HepG2 (cell line): Measurements from ENCODE around the gene IL22. TPM values are rescaled to one million over a fixed set of nuclear protein-coding genes. Genes with fewer than 3 reads are reported as not detected.

Experiments
- HCFC1 ChIP-seq: fragments of 150-350 bp; IDR thresholded peaks from 2 replicates; pipeline ENCODE4 v1.6.1; 2014; ENCODE audit warnings: low read depth, low read length
- MAFG ChIP-seq: sonication (generic); formaldehyde crosslinking; IDR thresholded peaks from 2 replicates; pipeline ENCODE4 v1.5.1; 2020; ENCODE audit warnings: mild to moderate bottlenecking, missing genetic modification reagents
- SALL1 ChIP-seq: sonication (generic); formaldehyde crosslinking; IDR thresholded peaks from 2 replicates; pipeline ENCODE4 v1.8.0; 2022; ENCODE audit warnings: mild to moderate bottlenecking, missing genetic modification reagents
- SIX4 ChIP-seq: sonication (generic); formaldehyde crosslinking; IDR thresholded peaks from 2 replicates; pipeline ENCODE4 v1.4.0; 2020; ENCODE audit warnings: missing genetic modification reagents
- TP53 ChIP-seq: sonication (generic); formaldehyde crosslinking; conservative IDR thresholded peaks from 2 replicates; pipeline ENCODE4 v1.4.0; 2020; ENCODE audit warnings: missing genetic modification reagents
- ZBTB21 ChIP-seq: sonication (generic); formaldehyde crosslinking; IDR thresholded peaks from 2 replicates; pipeline ENCODE4 v1.4.0; 2020; ENCODE audit warnings: missing genetic modification reagents
- ZBTB42 ChIP-seq: sonication (generic); formaldehyde crosslinking; IDR thresholded peaks from 2 replicates; pipeline ENCODE4 v1.5.0; 2020; ENCODE audit warnings: mild to moderate bottlenecking, missing genetic modification reagents
- ZNF501 ChIP-seq: sonication (generic); formaldehyde crosslinking; IDR thresholded peaks from 2 replicates; pipeline ENCODE4 v1.5.1; 2020; ENCODE audit warnings: mild to moderate bottlenecking, moderate library complexity, missing genetic modification reagents
- ZNF83 ChIP-seq: sonication (generic); formaldehyde crosslinking; IDR thresholded peaks from 2 replicates; pipeline ENCODE4 v1.4.0; 2020; ENCODE audit warnings: missing genetic modification reagents, mild to moderate bottlenecking, borderline replicate concordance
- polyA plus RNA-seq, 8 experiments: library from polyadenylated mRNA; depleted of rRNA in 3 of 8; stranded (reverse) in 7 of 8; unstranded in 1 of 8; fragments of >200 nt; fragmentation: Illumina TruSeq in 4 of 8; extraction: Trizol in 4 of 8; gene quantifications; 2 replicates each; pipeline versions ENCODE4 v1.2.1 to v1.2.3, GENCODE V29; 2011 to 2016; ENCODE audit warnings: low read depth in 4 of 8, missing spikeins in 1 of 8, mixed read lengths in 1 of 8; ENCODE audit not compliant: insufficient read depth in 1 of 8
- total RNA-seq, 5 experiments: library from RNA; depleted of rRNA; stranded (reverse); fragments of >200 nt; fragmentation: Illumina TruSeq; extraction: Trizol; gene quantifications; 2 replicates each; pipeline ENCODE4 v1.2.3, GENCODE V29; 2016; ENCODE audit warnings: low read depth in 1 of 5
- TF ChIP-seq, protein P1 (sequence below): sonication (generic); formaldehyde crosslinking; IDR thresholded peaks from 2 replicates; pipeline ENCODE4 v1.4.0; 2020; ENCODE audit warnings: mild to moderate bottlenecking, missing genetic modification reagents
- TF ChIP-seq, protein P2 (sequence below): sonication (generic); formaldehyde crosslinking; IDR thresholded peaks from 2 replicates; pipeline ENCODE4 v1.8.1; 2023; ENCODE audit warnings: mild to moderate bottlenecking, missing genetic modification reagents
- TF ChIP-seq, protein P3 (sequence below), 2 experiments: sonication (generic) in 1 of 2; formaldehyde crosslinking in 1 of 2; IDR thresholded peaks; 2 replicates each; pipeline versions ENCODE4 v1.6.1 to v1.9.0; 2014 to 2022; ENCODE audit warnings: antibody characterized with exemption in 1 of 2, borderline replicate concordance in 1 of 2, inconsistent platforms in 1 of 2, low read depth in 1 of 2, missing genetic modification reagents in 1 of 2
- TF ChIP-seq, protein P4 (sequence below): sonication (generic); formaldehyde crosslinking; IDR thresholded peaks from 2 replicates; pipeline ENCODE4 v1.5.0; 2020; ENCODE audit warnings: mild to moderate bottlenecking, missing genetic modification reagents, moderate library complexity
- TF ChIP-seq, protein P5 (sequence below): sonication (generic); formaldehyde crosslinking; IDR thresholded peaks from 2 replicates; pipeline ENCODE4 v1.8.1; 2023; ENCODE audit warnings: mild to moderate bottlenecking, missing genetic modification reagents, borderline replicate concordance

Gene IL22
- total and polyA plus RNA-seq, 2 of the 13 experiments (the other 11 are each of a cell fraction or from before 2014, with no cell fraction given): not detected

DNA sequence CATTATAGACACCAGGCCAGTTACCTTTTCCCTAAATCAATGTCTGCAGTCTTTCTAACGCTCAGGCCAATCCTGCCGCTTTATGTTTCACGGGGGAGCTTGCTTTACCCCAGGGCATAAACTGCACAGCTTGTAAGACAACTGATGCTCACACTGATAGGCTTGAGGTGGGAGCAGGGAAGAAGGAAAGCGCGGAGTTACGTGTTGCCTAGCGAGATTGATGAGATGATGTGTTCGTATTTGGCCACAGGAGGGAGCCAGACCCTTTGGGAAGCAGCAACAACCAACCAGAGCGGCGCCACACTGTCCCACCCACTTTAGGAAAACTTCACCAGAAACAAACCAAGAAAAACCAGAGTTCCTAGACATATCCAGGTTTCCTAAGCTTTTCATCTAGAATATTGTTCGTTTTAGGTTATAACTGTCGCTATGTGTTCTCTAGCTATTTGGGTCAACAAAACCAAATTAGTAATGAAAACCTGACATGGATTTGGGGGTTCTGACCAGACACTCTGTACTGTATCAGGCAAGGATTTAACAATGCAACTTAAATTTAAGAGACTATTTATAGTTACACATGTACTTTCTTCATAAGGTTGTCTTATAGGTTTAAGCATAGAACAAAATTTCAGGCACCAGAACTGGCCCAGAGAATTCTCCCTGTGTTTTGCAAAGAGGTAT, 30.2 kb downstream of the IL22 start (continued):
- TF ChIP-seq, protein P1, sequence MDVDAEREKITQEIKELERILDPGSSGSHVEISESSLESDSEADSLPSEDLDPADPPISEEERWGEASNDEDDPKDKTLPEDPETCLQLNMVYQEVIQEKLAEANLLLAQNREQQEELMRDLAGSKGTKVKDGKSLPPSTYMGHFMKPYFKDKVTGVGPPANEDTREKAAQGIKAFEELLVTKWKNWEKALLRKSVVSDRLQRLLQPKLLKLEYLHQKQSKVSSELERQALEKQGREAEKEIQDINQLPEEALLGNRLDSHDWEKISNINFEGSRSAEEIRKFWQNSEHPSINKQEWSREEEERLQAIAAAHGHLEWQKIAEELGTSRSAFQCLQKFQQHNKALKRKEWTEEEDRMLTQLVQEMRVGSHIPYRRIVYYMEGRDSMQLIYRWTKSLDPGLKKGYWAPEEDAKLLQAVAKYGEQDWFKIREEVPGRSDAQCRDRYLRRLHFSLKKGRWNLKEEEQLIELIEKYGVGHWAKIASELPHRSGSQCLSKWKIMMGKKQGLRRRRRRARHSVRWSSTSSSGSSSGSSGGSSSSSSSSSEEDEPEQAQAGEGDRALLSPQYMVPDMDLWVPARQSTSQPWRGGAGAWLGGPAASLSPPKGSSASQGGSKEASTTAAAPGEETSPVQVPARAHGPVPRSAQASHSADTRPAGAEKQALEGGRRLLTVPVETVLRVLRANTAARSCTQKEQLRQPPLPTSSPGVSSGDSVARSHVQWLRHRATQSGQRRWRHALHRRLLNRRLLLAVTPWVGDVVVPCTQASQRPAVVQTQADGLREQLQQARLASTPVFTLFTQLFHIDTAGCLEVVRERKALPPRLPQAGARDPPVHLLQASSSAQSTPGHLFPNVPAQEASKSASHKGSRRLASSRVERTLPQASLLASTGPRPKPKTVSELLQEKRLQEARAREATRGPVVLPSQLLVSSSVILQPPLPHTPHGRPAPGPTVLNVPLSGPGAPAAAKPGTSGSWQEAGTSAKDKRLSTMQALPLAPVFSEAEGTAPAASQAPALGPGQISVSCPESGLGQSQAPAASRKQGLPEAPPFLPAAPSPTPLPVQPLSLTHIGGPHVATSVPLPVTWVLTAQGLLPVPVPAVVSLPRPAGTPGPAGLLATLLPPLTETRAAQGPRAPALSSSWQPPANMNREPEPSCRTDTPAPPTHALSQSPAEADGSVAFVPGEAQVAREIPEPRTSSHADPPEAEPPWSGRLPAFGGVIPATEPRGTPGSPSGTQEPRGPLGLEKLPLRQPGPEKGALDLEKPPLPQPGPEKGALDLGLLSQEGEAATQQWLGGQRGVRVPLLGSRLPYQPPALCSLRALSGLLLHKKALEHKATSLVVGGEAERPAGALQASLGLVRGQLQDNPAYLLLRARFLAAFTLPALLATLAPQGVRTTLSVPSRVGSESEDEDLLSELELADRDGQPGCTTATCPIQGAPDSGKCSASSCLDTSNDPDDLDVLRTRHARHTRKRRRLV: no peak
- peak; percentile 30; the same call in 1 of the 2 replicates for TF ChIP-seq SALL1 (CRISPR knock-in tag)
- TF ChIP-seq TP53 (CRISPR knock-in tag): no peak
- TF ChIP-seq, protein P2, sequence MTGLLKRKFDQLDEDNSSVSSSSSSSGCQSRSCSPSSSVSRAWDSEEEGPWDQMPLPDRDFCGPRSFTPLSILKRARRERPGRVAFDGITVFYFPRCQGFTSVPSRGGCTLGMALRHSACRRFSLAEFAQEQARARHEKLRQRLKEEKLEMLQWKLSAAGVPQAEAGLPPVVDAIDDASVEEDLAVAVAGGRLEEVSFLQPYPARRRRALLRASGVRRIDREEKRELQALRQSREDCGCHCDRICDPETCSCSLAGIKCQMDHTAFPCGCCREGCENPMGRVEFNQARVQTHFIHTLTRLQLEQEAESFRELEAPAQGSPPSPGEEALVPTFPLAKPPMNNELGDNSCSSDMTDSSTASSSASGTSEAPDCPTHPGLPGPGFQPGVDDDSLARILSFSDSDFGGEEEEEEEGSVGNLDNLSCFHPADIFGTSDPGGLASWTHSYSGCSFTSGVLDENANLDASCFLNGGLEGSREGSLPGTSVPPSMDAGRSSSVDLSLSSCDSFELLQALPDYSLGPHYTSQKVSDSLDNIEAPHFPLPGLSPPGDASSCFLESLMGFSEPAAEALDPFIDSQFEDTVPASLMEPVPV (CRISPR knock-in tag): no peak
- no peak for TF ChIP-seq ZNF83 (CRISPR knock-in tag)
- TF ChIP-seq ZBTB42 (CRISPR knock-in tag): no peak
- TF ChIP-seq, protein P3, sequence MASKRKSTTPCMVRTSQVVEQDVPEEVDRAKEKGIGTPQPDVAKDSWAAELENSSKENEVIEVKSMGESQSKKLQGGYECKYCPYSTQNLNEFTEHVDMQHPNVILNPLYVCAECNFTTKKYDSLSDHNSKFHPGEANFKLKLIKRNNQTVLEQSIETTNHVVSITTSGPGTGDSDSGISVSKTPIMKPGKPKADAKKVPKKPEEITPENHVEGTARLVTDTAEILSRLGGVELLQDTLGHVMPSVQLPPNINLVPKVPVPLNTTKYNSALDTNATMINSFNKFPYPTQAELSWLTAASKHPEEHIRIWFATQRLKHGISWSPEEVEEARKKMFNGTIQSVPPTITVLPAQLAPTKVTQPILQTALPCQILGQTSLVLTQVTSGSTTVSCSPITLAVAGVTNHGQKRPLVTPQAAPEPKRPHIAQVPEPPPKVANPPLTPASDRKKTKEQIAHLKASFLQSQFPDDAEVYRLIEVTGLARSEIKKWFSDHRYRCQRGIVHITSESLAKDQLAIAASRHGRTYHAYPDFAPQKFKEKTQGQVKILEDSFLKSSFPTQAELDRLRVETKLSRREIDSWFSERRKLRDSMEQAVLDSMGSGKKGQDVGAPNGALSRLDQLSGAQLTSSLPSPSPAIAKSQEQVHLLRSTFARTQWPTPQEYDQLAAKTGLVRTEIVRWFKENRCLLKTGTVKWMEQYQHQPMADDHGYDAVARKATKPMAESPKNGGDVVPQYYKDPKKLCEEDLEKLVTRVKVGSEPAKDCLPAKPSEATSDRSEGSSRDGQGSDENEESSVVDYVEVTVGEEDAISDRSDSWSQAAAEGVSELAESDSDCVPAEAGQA (IDR thresholded peaks at IDR 0.05; ENCODE audit: low read depth): no peak
- TF ChIP-seq, protein P3 (CRISPR knock-in tag; IDR thresholded peaks at IDR 0.05; ENCODE audit: borderline replicate concordance): no peak
- no peak for TF ChIP-seq SIX4 (CRISPR knock-in tag)
- no peak for TF ChIP-seq ZNF501 (CRISPR knock-in tag)
- no peak for TF ChIP-seq HCFC1
- no peak for TF ChIP-seq MAFG (CRISPR knock-in tag)
- TF ChIP-seq, protein P4, sequence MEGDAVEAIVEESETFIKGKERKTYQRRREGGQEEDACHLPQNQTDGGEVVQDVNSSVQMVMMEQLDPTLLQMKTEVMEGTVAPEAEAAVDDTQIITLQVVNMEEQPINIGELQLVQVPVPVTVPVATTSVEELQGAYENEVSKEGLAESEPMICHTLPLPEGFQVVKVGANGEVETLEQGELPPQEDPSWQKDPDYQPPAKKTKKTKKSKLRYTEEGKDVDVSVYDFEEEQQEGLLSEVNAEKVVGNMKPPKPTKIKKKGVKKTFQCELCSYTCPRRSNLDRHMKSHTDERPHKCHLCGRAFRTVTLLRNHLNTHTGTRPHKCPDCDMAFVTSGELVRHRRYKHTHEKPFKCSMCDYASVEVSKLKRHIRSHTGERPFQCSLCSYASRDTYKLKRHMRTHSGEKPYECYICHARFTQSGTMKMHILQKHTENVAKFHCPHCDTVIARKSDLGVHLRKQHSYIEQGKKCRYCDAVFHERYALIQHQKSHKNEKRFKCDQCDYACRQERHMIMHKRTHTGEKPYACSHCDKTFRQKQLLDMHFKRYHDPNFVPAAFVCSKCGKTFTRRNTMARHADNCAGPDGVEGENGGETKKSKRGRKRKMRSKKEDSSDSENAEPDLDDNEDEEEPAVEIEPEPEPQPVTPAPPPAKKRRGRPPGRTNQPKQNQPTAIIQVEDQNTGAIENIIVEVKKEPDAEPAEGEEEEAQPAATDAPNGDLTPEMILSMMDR (CRISPR knock-in tag): peak; percentile 94
- TF ChIP-seq, protein P5, sequence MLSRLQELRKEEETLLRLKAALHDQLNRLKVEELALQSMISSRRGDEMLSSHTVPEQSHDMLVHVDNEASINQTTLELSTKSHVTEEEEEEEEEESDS (CRISPR knock-in tag): no peak
- TF ChIP-seq ZBTB21 (CRISPR knock-in tag): no peak
